GM23338 (cell line): ENCODE data around the gene PRDM10. TPM values are rescaled to one million over a fixed set of nuclear protein-coding genes. Genes with fewer than 3 reads are reported as not detected.
A peak's percentile ranks its signal among the peaks of the same experiment; 100 is the strongest.

Experiments
- ATAC-seq: fragments of 200-7000 bp; cut with Tn5 transposase; 3 replicates; pipeline ENCODE4 v1.9.1; 2020
- DNase-seq: peaks from one replicate; pipeline ENCODE4 v3.0.0-alpha.2; 2015; ENCODE audit warnings: low spot score
- H2AFZ ChIP-seq: fragments of 200-600 bp; sonication (generic); 2 replicates; pipeline ENCODE4 v1.8.0; 2016; ENCODE audit warnings: antibody characterized with exemption, mild to moderate bottlenecking, moderate library complexity
- H3F3A ChIP-seq: fragments of 200-600 bp; sonication (generic); replicated peaks from 2 replicates; pipeline ENCODE4 v1.8.0; 2017; ENCODE audit warnings: antibody characterized with exemption, mixed run types, low read depth
- H3K27ac ChIP-seq: fragments of 200-600 bp; sonication (generic); 2 replicates; pipeline ENCODE4 v1.6.1; 2016; ENCODE audit warnings: low read depth
- H3K27me3 ChIP-seq: fragments of 200-600 bp; sonication (generic); 2 replicates; pipeline ENCODE4 v1.8.0; 2016; ENCODE audit warnings: mild to moderate bottlenecking, mixed run types, moderate library complexity; ENCODE audit not compliant: insufficient read depth
- H3K36me3 ChIP-seq: fragments of 200-600 bp; sonication (generic); 2 replicates; pipeline ENCODE4 v1.8.0; 2016; ENCODE audit warnings: mild to moderate bottlenecking; ENCODE audit not compliant: insufficient read depth
- H3K4me1 ChIP-seq: fragments of 200-600 bp; sonication (generic); 2 replicates; pipeline ENCODE4 v1.8.0; 2016; ENCODE audit warnings: mild to moderate bottlenecking, moderate library complexity; ENCODE audit not compliant: insufficient read depth
- H3K4me2 ChIP-seq: fragments of 200-600 bp; sonication (generic); 2 replicates; pipeline ENCODE4 v1.7.1; 2017; ENCODE audit warnings: mixed run types
- H3K4me3 ChIP-seq: fragments of 200-600 bp; sonication (generic); 2 replicates; pipeline ENCODE4 v1.6.1; 2016; ENCODE audit warnings: mixed run types
- H3K79me2 ChIP-seq: fragments of 200-600 bp; sonication (generic); replicated peaks from 2 replicates; pipeline ENCODE4 v1.8.0; 2017; ENCODE audit warnings: mild to moderate bottlenecking; ENCODE audit not compliant: insufficient read depth
- H3K9me2 ChIP-seq: fragments of 200-600 bp; sonication (generic); 2 replicates; pipeline ENCODE4 v1.8.0; 2017; ENCODE audit not compliant: insufficient read depth
- H4K20me1 ChIP-seq: fragments of 200-600 bp; sonication (generic); replicated peaks from 2 replicates; pipeline ENCODE4 v1.8.0; 2017; ENCODE audit warnings: mild to moderate bottlenecking; ENCODE audit not compliant: insufficient read depth
- H3K27ac Mint-ChIP-seq: 2 replicates; pipeline ENCODE4 v1.8.0; 2020; ENCODE audit warnings: inconsistent platforms, mild to moderate bottlenecking, moderate library complexity, mixed read lengths
- H3K27me3 Mint-ChIP-seq: 3 replicates; pipeline ENCODE4 v1.8.0; 2022; ENCODE audit warnings: low read depth, mild to moderate bottlenecking, moderate library complexity, mixed read lengths, inconsistent platforms; ENCODE audit not compliant: insufficient read depth, poor library complexity
- H3K36me3 Mint-ChIP-seq: 3 replicates; pipeline ENCODE4 v1.8.0; 2021; ENCODE audit warnings: low read depth, mild to moderate bottlenecking, inconsistent platforms, moderate library complexity, mixed read lengths
- H3K4me1 Mint-ChIP-seq: 3 replicates; pipeline ENCODE4 v1.8.0; 2020; ENCODE audit warnings: mild to moderate bottlenecking, inconsistent platforms, mixed read lengths
- H3K4me3 Mint-ChIP-seq: 3 replicates; pipeline ENCODE4 v1.8.0; 2021; ENCODE audit warnings: moderate library complexity, mild to moderate bottlenecking, inconsistent platforms, mixed read lengths
- H3K9me3 Mint-ChIP-seq: 3 replicates; pipeline ENCODE4 v1.8.0; 2020; ENCODE audit warnings: moderate library complexity, mild to moderate bottlenecking, inconsistent platforms, mixed read lengths
- CREB1 ChIP-seq: fragments of 250-450 bp; sonication (Bioruptor Pico); IDR thresholded peaks from 2 replicates; pipeline ENCODE4 v1.5.0; 2020; ENCODE audit warnings: low read depth, mild to moderate bottlenecking, moderate library complexity
- CTCF ChIP-seq, 2 experiments: fragments of 200-600 bp in 1 of 2; sonication (generic) in 1 of 2; conservative IDR thresholded peaks; 2 replicates each; pipeline versions ENCODE4 v1.5.1 to v1.6.1; 2016 to 2017; ENCODE audit warnings: antibody characterized with exemption in 2 of 2, low read depth in 2 of 2, mild to moderate bottlenecking in 2 of 2, moderate library complexity in 1 of 2
- EZH2 ChIP-seq: fragments of 200-600 bp; sonication (generic); IDR thresholded peaks from one replicate; pipeline ENCODE4 v1.8.0; 2017; ENCODE audit warnings: antibody characterized with exemption, mild to moderate bottlenecking, low read depth; ENCODE audit not compliant: unreplicated experiment
- EZH2phosphoT487 ChIP-seq: fragments of 200-600 bp; sonication (generic); IDR thresholded peaks from one replicate; pipeline ENCODE4 v1.8.1; 2018; ENCODE audit warnings: antibody characterized with exemption; ENCODE audit not compliant: unreplicated experiment
- JUNB ChIP-seq: IDR thresholded peaks from one replicate; pipeline ENCODE4 v1.6.1; 2016; ENCODE audit warnings: antibody characterized with exemption; ENCODE audit not compliant: unreplicated experiment
- NANOG ChIP-seq: IDR thresholded peaks from 2 replicates; pipeline ENCODE4 v1.6.1; 2016; ENCODE audit warnings: antibody characterized with exemption, borderline replicate concordance
- POLR2AphosphoS5 ChIP-seq: IDR thresholded peaks from 2 replicates; pipeline ENCODE4 v1.6.1; 2016; ENCODE audit warnings: antibody characterized with exemption, low read depth
- STAT1 ChIP-seq: IDR thresholded peaks from one replicate; pipeline ENCODE4 v1.6.1; 2016; ENCODE audit warnings: antibody characterized with exemption; ENCODE audit not compliant: unreplicated experiment
- ZNF331 ChIP-seq: fragments of 250-450 bp; sonication (Bioruptor Pico); IDR thresholded peaks from 2 replicates; pipeline ENCODE4 v1.5.0; 2020; ENCODE audit warnings: low read depth, mild to moderate bottlenecking, moderate library complexity
- polyA plus RNA-seq: library from polyadenylated mRNA; unstranded; fragments of >200 nt; fragmentation: Nextera tagmentation; extraction: Ambion mirVana; gene quantifications from 2 replicates; pipeline ENCODE4 v1.2.1, GENCODE V29; 2016
- total RNA-seq: library from RNA; depleted of rRNA; stranded (reverse); fragments of >200 nt; shearing (Covaris generic); gene quantifications from 2 replicates; pipeline ENCODE4 v1.2.3, GENCODE V29; 2014
- TF ChIP-seq, protein P1 (sequence below): IDR thresholded peaks from one replicate; pipeline ENCODE4 v1.6.1; 2018; ENCODE audit warnings: antibody characterized with exemption; ENCODE audit not compliant: unreplicated experiment
- TF ChIP-seq, protein P2 (sequence below): IDR thresholded peaks from 2 replicates; pipeline ENCODE4 v1.6.1; 2016; ENCODE audit warnings: antibody characterized with exemption

Gene PRDM10
- total and polyA plus RNA-seq, 2 experiments from 2014 or later: 5.2 to 14.9 TPM

DNA sequence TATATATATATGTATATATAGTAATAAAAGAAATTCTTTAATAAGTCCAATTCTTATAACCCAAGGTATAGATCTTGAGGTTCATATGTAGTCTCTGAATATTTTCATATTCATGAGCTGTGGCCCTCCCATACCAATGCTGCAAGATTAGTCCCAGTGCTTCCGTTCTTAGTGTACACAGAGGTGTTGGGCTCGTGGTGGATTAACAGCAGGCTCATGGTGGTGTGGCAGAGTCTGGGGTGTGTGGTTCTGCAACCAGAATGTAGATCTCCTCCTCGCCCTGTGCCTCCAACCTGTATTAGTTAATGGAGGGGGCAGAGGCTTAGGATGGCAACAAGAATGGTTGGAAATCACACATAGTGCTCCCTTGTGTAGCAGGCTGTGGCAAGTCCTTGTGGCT, 16.8 kb downstream of the PRDM10 start:
- no peaks in the 10 kb centered on the region for H3F3A ChIP-seq
- DNase-seq (no peak), ATAC-seq (no peak)
- Mint-ChIP-seq H3K4me3 (no peak overlapping the region), H3K36me3 (peaks cover 15% of the 10 kb centered on the region), H3K27ac (no peak overlapping the region), H3K9me3 (peaks cover 7% of the 10 kb centered on the region; the same call in 2 of the 3 replicates), H3K4me1 (no peaks in the 10 kb centered on the region; the same call in 2 of the 3 replicates), H3K27me3 (peaks cover 6% of the 10 kb centered on the region)
- no peak overlapping the region for H3K4me3 ChIP-seq
- no peak overlapping the region for H2AFZ ChIP-seq
- H3K9me2 ChIP-seq: no peaks in the 10 kb centered on the region
- H3K27ac ChIP-seq: no peak overlapping the region
- TF ChIP-seq STAT1 (no peak), ZNF331 (no peak)
- H4K20me1 ChIP-seq: no peaks in the 10 kb centered on the region; the same call in none of the 2 replicates
- H3K4me1 ChIP-seq: no peaks in the 10 kb centered on the region
- H3K79me2 ChIP-seq: peaks cover 66% of the 10 kb centered on the region
- no peak overlapping the region for H3K4me2 ChIP-seq
- no peaks in the 10 kb centered on the region for H3K27me3 ChIP-seq
- H3K36me3 ChIP-seq: no peaks in the 10 kb centered on the region

DNA sequence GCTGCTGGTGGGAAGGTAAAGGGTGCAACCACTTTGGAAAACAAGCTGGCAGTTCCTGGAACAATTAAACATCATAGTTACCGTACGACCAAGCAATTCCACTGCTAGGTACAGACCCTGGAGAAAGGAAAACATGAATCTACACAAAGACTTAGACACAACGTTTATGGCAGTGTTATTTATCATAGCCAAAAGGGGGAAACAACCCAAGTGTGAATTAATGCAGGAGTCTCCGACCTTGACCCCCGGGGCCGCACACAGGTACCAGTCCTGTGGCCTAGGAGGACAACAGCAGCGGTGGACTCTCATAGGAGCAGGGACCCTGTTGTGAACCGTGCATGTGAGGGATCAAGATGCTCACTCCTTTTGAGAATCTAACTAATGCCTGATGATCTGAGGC, 22.5 kb downstream of the PRDM10 start:
- TF ChIP-seq STAT1: no peak
- H3K79me2 ChIP-seq: peaks cover 49% of the 10 kb centered on the region
- no peak overlapping the region for H2AFZ ChIP-seq
- no peaks in the 10 kb centered on the region for H3F3A ChIP-seq
- Mint-ChIP-seq H3K27me3 (peaks cover 5% of the 10 kb centered on the region), H3K4me1 (peaks cover 7% of the 10 kb centered on the region), H3K36me3 (peaks cover 8% of the 10 kb centered on the region; the same call in 1 of the 3 replicates), H3K4me3 (no peak overlapping the region), H3K9me3 (no peaks in the 10 kb centered on the region; the same call in 2 of the 3 replicates), H3K27ac (no peak overlapping the region)
- H3K4me2 ChIP-seq: no peak overlapping the region
- DNase-seq (no peak), ATAC-seq (no peak)
- H3K4me3 ChIP-seq: no peak overlapping the region
- no peaks in the 10 kb centered on the region; the same call in 1 of the 2 replicates for H3K4me1 ChIP-seq
- H3K27me3 ChIP-seq: no peaks in the 10 kb centered on the region
- no peaks in the 10 kb centered on the region for H3K36me3 ChIP-seq
- H3K9me2 ChIP-seq: 0 out of 2 replicates have a peak, but pooled peaks cover 4% of the 10 kb centered on the region
- H4K20me1 ChIP-seq: 0 out of 2 replicates have a peak, but pooled peaks cover 4% of the 10 kb centered on the region
- no peak overlapping the region for H3K27ac ChIP-seq

GRCh38 chr11:129979046-129979605, 23.5 kb downstream of the PRDM10 start:
- ATAC-seq (peak; percentile 67), DNase-seq (no peak)
- H3K4me1 ChIP-seq: peaks cover 1% of the 10 kb centered on the region; the same call in 1 of the 2 replicates
- H3K4me1 Mint-ChIP-seq: peaks cover 10% of the 10 kb centered on the region
- no peaks in the 10 kb centered on the region for H3F3A ChIP-seq
- no peak overlapping the region for H3K27ac ChIP-seq
- no peak overlapping the region for H2AFZ ChIP-seq
- no peaks in the 10 kb centered on the region for H3K36me3 ChIP-seq
- no peak overlapping the region for H3K4me3 Mint-ChIP-seq
- no peak overlapping the region for H3K4me3 ChIP-seq
- H3K27me3 ChIP-seq: no peaks in the 10 kb centered on the region
- H3K27ac Mint-ChIP-seq: no peak overlapping the region
- no peak overlapping the region for H3K4me2 ChIP-seq
- H3K79me2 ChIP-seq: peaks cover 51% of the 10 kb centered on the region
- 0 out of 2 replicates have a peak, but pooled peaks cover 4% of the 10 kb centered on the region for H3K9me2 ChIP-seq
- no peaks in the 10 kb centered on the region for H3K36me3 Mint-ChIP-seq
- 0 out of 2 replicates have a peak, but pooled peaks cover 4% of the 10 kb centered on the region for H4K20me1 ChIP-seq
- H3K27me3 Mint-ChIP-seq: peaks cover 3% of the 10 kb centered on the region
- H3K9me3 Mint-ChIP-seq: no peaks in the 10 kb centered on the region; the same call in 2 of the 3 replicates
- TF ChIP-seq CREB1 (CRISPR knock-in tag) (no peak), ZNF331 (no peak), EZH2 (no peak), STAT1 (no peak), POLR2AphosphoS5 (no peak), EZH2phosphoT487 (no peak), JUNB (no peak), CTCF (conservative IDR thresholded peaks at IDR 0.05; ENCODE audit: low read depth in 2 of 2) (no peak; a peak in 1 of 4 replicates), NANOG (no peak)
- TF ChIP-seq, protein P1, sequence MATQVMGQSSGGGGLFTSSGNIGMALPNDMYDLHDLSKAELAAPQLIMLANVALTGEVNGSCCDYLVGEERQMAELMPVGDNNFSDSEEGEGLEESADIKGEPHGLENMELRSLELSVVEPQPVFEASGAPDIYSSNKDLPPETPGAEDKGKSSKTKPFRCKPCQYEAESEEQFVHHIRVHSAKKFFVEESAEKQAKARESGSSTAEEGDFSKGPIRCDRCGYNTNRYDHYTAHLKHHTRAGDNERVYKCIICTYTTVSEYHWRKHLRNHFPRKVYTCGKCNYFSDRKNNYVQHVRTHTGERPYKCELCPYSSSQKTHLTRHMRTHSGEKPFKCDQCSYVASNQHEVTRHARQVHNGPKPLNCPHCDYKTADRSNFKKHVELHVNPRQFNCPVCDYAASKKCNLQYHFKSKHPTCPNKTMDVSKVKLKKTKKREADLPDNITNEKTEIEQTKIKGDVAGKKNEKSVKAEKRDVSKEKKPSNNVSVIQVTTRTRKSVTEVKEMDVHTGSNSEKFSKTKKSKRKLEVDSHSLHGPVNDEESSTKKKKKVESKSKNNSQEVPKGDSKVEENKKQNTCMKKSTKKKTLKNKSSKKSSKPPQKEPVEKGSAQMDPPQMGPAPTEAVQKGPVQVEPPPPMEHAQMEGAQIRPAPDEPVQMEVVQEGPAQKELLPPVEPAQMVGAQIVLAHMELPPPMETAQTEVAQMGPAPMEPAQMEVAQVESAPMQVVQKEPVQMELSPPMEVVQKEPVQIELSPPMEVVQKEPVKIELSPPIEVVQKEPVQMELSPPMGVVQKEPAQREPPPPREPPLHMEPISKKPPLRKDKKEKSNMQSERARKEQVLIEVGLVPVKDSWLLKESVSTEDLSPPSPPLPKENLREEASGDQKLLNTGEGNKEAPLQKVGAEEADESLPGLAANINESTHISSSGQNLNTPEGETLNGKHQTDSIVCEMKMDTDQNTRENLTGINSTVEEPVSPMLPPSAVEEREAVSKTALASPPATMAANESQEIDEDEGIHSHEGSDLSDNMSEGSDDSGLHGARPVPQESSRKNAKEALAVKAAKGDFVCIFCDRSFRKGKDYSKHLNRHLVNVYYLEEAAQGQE: no peak
- TF ChIP-seq, protein P2, sequence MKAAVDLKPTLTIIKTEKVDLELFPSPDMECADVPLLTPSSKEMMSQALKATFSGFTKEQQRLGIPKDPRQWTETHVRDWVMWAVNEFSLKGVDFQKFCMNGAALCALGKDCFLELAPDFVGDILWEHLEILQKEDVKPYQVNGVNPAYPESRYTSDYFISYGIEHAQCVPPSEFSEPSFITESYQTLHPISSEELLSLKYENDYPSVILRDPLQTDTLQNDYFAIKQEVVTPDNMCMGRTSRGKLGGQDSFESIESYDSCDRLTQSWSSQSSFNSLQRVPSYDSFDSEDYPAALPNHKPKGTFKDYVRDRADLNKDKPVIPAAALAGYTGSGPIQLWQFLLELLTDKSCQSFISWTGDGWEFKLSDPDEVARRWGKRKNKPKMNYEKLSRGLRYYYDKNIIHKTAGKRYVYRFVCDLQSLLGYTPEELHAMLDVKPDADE: no peak
